Effector CD8-positive, alpha-beta T cell (primary cell): ENCODE measurements around the gene IRF3.

ENCODE experiments used
- DNase-seq: peaks from one replicate; lab custom pipeline; 2025; lab: John Stamatoyannopoulos, UW

The IRF3 gene

DNA sequence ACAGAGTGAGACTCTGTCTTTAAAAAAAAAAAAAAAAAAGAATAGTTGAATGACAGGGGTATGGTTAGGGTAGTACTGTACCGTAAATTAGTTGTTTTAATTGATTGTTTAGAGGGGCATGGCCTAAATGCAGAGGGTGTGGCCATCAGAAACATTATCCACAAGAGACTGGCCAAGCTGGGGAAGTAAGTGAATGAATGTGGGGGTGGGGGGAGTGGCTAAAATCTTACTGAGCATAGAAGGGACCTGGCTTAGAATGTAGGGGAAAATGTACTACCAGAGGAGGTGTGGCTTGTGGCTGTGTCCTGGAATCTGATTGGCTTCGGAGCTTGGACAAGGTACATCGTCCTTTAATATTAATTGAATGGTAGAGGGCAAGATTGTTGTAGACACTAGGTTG is 3.9 kb upstream of the IRF3 start:
- DNase-seq, result no peak

DNA sequence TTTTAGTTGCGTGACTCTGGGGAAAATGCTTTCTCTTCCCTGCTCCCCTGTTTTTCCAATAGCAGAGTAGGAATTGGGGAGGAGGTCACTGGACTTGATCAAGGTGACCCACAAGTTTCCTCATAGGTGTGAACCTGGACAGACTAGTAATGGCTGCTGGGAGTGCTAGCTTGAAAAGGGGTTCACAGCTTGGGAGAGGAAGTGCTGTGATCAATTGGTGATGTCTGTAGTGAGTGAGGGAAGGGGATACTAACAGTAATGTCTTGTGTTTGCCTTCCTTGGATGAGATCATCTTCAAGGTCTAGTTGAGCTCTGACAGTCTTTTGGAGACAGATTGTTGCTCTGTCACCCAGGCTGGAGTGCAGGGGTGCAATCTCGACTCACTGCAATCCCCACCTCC is 1.8 kb upstream of the IRF3 start:
- DNase-seq, result no peak

DNA sequence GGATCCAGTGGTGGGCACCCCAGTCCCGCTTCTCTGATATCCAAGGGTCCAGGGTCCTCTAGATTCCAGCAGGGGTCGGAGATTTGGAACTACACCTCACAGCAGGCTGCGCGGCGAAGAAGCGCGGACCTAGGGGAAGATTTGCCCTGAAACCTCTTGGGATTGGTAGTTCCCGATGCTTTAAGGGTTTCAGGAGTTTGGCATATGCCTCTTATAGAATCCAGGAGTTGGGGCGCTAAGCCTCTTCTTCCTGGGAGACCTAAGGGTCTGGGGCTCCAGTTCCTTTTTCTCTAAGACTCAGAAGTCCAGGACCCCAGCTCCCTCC is 425 bp upstream of the IRF3 start:
- DNase-seq, result no peak

DNA sequence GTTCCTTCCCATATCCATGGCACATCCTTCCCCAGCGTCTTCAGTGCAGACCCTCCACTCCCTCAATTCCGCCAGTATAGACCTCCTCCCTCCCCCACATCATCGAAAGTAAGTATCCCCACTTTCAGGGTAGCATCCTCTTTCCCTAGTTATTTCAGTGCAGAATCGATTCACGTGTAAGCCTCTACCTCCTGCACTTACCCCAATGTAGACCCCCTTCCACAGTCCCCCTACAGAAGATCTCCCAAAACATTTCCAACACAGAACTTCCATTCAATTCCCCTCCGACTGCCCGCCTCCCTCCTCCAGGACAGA is 664 bp downstream of the IRF3 start:
- DNase-seq, result no peak

DNA sequence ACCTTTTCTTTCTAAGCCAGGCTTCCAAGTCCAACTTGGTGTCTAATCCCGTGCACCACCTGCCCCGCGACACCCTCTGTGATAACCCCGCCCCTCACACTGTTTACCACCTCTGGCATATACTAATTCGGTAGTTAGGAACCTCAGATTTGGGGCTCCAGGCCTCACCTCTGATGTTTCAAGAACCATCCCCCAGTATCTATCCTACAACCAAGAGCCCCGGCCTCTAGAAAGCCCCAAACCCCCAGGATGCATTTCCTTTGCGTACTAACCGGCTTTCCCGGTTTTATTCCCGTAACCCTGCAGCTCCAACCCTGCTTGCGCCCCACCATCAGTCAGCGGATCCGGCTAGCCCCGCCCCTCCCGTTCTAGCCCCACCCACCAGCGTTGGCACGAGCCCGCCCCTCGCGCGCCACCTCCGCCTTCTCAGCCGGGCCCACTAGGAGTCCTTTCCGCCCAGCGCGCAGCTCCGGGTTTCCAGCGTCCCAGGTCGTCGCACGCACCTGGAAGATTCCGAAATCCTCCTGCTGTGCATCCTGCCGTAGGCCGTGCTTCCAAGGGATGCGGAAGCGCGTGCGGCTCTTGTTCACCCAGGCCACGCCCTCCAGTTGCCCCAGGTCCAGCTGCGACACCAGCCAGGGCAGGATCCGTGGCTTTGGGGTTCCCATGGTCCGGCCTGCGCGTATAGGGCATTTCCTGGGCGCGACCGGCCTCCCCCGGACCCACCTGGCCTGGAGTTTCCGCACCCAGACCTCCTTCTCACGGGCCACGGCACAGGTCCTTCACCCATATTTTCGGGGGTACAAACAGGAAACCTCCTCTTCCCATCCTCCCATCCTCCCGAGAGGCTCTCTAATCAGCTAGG is 1.3 kb downstream of the IRF3 start:
- peak; percentile 87 for DNase-seq

DNA sequence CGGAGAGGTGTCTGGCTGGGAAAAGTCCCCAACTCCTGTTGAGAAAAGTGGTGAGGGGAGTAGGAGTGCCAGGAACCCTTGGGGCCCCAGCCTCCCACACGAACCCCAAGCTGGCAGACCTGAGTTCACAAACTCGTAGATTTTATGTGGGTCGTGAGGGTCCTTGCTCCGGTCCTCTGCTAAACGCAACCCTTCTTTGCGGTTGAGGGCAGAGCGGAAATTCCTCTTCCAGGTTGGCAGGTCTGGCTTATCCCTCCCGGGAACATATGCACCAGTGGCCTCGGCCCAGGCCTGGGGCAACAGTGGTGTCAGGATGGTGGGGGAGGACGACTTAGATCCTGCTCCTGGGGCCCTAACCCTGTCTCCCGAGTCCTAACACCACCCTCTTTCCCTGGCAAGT is 2.4 kb downstream of the IRF3 start:
- no peak for DNase-seq

DNA sequence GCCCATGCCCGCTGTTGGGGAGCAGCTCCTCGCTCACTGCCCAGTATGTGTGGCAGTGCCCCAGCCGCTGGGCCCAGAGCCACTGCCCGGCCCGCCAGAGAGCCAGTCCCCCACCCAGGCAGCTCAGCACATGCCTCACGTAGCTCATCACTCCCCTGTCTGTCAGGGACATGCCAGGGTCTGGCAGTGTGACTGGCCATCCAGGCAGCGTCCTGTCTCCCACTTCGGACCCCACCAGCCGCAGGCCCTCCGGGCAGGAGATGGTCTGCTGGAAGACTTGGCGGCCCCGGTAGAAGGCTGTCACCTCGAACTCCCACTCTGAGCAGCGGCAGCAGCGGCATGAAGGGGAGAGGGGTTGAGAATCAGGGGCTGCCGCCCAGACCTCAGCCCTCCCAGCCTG is 3.6 kb downstream of the IRF3 start:
- no peak for DNase-seq

DNA sequence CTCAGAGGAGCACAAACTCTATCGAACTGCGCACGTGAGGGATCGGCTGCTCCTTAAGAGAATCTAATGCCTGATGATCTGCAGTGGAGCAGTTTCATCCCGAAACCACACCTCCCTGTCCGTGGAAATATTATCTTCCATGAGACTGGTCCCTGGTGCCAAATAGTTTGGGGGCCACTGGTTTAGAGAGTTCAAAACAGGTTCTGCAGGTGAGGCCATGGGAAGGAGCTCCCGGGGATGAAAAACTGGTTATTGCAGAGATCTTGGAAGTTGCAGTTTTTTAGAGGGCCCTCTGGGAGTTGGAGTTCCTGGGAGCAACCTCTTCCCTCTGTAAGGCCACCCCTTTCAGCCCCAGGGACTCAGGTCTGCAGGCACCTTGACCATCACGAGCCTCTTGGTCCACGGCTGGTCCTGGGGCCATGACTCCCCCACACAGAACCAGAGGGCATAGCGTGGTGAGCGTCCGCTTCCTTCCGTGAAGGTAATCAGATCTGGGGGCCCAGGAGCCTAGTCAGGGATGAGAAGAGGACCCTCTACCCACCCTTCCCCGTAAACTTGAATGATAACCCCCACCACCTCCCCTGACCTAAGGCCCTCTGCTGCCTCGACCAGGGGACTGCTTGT is 5.2 kb downstream of the IRF3 start:
- DNase-seq, result no peak

DNA sequence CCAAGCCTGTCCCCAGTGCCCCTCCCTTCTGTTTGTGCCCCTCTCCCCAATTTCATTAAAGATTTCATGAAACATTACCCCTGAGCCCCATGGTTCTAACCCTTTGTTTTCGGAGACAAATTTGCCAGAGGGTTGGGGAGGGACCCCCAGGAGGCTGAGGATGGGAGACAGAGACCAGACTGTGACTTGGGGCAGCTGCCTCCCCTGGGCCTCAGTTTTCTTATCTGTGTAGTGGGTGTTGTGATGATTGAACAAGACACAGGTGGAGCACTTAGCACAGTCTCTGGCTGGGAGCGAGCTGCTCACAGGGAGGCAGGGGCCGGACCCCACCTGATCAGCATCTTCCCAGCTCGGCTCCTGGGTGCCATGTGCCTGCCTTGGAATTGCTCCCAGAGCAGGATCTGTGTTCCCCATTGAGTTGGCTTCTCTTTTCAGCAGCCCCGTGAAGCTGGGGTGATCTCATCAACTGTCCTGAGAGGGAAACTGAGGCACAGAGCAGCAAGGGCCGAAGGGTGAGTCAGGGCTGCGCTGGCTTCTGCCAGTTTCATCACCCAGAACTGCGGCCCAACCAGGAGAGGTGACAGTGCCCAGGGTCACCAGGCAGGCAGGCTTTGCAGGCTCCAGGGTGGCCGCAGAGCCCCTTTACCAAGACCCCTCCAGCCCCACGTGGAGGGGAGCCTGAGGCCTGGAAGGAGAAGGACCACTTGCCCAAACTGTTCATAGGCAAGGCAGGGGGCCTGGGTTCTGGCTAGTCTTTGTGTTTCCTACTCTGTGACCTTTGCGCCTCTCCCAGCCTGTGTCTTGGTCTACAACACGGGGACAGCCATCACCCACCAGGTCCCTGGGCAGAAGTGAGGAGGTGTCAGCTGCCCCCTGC is 6.9 kb downstream of the IRF3 start:
- no peak for DNase-seq

DNA sequence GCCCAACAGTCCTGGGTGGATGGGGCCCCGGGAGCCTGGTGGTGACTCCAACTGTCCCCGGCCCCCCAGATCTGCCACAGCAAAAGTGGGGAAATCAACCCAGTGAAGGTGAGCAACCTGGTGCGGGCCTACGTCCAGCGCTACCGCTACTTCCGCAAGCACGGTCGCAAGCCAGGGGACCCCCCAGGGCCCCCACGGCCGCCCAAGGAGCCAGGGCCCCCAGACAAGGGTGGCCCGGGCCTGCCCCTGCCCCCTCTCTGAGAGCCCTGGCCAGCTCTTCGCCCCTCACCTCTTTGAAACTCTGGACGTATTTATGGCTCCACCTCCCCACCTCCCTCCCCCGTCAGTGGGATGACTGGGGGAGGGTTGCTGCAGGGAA is 7.5 kb downstream of the IRF3 start:
- DNase-seq, result no peak

DNA sequence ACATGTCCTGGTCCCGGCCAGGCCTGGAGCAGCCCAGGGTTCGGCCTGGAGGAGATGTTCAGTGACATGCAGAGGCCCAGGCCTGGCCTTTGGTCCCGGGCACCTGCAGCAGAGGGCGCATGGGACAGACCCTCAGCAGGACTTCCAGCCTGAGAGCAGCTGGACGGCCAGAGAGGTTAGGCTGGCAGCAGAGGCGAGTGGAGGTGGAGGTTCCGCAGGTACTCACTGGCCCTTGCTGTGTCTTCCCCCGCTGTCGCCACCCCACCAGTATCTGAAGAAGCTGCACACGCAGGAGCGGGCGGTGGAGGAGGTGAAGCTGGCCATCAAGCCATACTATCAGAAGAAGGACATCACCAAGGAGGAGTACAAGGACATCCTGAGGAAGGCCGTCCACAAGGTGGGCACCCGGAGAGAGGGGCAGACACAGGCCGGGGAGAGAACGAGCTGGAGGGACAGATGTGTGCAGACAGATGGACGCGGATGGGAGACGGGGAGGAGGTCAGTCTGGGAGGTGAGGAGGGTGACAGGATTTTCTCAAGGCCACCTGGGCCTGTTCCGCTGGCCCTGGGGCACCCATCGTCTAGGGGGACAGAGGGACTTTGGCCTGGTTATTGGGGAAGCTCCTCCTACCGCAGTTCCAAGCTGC is 8.0 kb downstream of the IRF3 start:
- no peak for DNase-seq

DNA sequence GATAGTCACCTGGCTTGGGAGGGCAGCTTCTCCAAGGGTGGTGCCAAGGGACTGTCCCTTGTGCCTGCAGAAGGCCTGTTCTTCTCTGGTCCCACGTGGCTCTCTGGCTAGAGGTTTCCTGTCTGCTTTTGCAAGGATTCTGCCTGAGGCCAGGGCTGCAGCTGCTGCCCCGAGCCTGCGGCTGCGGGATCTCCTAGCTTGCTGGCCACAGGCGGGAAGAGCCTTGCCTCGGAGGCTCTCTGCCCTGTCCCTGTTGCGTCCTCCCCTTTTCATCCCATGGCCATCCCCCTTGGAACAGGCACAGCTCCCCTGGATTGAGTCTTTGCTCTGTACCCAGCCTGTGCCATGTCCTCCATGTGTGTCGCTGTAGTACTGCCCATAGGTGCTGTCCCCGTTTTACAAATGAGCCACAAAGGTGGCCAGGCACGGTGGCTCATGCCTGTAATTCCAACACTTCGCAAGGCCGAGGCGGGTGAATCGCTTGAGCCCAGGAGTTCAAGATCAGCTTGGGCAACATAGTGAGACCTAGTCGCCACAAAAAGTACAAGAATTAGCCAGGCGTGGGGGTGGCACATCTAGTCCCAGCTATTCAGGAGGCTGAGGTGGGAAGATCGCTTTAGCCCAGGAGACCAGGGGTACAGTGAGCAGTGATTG is 9.1 kb downstream of the IRF3 start:
- DNase-seq, result no peak

DNA sequence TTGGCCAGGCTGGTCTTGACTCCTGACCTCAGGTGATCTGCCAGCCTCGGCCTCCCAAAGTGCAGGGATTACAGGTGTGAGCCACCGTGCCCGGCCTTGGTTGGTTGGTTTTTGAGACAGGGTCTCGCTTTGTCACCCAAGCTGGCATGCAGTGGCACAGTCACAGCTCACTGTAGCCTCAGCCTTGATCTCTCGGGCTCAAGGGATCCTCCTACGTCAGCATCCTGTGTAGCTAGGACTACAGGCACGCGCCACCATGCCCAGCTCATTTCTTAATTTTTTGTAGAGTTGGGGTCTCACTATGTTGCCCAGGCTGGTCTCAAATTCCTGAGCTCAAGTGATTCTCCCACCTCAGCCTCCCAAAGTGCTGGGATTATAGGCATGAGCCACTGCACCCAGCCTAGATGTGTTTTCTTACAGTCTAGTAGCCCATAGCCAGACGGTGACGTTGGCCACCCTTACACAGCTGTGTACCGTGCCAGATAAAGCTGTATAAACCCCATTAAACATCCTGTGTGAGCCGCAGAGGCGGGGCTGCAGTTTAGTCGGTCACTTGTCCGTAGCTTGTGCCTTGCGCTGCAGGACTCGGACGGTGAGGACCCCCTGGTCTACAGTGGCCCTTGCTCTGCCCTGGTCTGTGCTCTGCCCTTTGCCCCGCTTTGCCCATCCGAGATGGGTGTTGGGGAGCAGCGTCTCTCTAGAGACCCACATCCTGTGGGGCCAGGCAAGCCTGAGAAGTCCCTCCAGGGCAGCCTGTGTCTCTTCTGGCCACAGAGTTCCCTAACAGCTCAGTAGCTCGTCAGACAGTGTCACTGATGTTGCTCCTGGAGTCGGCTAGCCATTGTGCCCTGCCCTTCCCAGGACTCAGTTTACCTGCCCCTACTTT is 9.8 kb downstream of the IRF3 start:
- DNase-seq, result no peak

DNA sequence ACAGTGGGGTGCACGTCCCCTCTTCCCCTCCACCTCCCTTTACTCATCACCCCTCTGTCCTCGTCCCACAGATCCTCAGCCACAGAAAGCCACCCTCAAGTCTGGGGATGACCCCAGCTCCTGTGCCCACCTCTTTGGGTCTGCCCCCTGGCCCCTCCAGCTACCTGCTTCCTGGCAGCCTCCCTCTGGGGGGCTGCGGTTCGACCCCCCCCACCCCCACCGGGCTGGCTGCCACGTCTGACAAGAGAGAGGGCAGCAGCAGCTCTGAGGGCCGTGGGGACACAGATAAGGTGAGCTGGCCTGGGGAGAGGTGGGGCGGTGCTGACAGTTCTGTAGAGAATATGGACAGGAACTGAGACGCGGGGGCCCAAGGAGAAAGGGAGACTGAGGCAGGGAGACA is 11.1 kb downstream of the IRF3 start:
- DNase-seq, result no peak

DNA sequence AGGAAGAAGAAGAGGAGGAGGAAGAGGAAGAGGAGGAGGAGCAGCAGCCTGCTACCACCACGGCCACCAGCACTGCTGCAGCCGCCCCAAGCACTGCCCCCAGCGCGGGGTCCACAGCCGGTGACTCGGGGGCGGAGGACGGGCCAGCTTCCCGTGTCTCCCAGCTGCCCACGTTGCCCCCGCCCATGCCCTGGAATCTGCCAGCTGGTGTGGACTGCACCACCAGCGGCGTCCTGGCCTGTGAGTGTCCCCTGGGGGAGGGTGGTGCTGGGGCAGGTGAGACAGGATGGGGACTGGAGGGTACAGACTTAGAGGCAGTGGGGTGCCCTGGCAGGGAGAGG is 12.2 kb downstream of the IRF3 start:
- no peak for DNase-seq

DNA sequence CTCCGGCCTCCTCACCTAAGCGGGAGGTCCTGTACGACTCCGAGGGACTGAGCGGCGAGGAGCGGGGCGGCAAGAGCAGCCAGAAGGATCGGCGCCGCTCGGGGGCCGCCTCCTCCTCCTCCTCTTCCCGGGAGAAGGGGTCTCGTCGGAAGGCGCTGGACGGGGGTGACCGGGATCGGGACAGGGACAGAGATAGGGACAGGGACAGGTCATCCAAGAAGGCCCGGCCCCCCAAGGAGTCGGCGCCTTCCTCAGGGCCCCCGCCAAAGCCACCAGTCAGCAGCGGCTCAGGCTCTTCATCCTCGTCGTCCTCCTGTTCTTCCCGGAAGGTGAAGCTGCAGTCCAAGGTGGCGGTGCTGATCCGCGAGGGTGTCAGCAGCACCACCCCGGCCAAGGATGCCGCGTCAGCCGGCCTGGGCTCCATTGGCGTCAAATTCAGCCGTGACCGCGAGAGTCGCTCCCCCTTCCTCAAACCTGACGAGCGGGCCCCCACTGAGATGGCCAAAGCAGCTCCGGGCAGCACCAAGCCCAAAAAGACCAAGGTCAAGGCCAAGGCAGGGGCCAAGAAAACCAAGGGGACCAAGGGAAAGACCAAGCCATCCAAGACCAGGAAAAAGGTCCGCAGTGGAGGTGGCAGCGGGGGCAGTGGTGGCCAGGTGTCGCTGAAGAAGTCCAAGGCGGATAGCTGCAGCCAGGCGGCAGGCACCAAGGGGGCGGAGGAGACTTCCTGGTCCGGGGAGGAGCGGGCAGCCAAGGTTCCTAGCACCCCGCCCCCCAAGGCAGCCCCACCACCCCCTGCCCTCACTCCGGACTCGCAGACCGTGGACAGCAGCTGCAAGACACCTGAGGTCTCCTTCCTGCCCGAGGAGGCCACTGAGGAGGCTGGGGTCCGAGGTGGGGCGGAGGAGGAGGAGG is 12.8 kb downstream of the IRF3 start:
- no peak for DNase-seq

DNA sequence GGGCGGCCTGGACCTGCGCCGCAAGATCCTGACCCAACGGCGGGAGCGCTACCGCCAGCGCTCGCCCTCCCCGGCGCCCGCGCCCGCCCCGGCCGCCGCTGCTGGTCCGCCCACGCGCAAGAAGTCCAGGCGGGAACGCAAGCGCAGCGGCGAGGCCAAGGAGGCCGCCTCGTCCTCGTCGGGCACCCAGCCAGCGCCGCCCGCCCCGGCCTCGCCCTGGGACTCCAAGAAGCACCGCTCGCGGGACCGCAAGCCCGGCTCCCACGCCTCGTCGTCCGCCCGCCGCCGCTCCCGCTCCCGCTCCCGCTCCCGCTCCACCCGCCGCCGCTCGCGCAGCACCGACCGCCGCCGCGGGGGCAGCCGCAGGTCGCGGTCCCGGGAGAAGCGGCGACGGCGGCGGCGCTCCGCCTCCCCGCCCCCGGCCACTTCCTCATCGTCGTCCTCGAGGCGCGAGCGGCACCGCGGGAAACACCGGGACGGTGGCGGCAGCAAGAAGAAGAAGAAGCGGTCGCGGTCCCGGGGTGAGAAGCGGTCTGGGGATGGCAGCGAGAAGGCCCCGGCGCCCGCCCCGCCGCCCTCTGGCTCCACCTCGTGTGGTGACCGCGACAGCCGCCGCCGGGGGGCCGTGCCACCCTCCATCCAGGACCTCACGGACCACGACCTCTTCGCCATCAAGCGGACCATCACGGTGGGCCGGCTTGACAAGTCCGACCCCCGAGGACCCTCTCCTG is 13.7 kb downstream of the IRF3 start:
- DNase-seq, result no peak

DNA sequence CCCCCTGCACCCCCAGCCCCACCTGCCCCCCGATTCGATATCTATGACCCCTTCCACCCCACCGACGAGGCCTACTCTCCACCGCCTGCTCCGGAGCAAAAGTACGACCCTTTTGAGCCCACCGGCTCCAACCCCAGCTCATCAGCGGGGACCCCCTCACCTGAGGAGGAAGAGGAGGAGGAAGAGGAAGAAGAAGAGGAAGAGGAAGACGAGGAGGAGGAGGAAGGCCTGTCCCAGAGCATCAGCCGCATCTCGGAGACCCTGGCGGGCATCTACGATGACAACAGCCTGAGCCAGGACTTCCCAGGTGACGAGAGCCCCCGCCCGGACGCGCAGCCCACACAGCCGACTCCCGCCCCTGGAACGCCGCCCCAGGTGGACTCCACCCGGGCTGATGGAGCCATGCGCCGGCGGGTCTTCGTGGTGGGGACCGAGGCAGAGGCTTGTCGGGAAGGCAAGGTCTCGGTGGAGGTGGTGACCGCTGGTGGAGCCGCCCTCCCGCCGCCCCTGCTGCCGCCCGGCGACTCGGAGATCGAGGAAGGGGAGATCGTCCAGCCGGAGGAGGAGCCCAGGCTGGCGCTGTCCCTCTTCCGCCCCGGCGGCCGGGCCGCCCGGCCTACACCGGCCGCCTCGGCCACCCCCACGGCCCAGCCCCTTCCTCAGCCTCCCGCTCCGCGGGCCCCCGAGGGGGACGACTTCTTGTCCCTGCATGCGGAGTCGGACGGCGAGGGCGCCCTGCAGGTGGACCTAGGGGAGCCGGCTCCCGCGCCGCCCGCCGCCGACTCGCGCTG is 14.4 kb downstream of the IRF3 start:
- DNase-seq, result no peak

DNA sequence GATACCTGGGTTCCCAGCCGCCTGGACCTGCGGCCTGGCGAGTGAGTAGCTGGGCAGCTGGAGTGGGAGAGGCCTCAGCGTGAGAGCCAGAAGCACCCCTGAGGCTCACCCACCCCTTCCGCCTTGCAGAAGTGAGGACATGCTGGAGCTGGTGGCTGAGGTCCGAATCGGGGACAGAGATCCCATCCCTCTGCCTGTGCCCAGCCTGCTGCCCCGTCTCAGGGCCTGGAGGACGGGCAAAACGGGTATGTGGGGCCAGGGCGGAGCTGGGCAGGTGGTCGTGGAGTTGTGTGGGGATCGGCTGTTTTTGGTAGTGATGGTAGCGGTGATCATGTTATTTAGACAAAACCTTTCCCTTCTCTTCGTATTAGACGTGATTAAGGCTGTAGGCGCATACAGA is 19.1 kb downstream of the IRF3 start:
- no peak for DNase-seq
